HG03066 (cell line): ENCODE results near the gene DNAH11.
"Not testable (repeated sequence)": the region's sequence is repeated elsewhere in the genome, so short reads cannot be mapped to it uniquely, and the experiment has no call there.

Experiments
- ATAC-seq: cut with Tn5 transposase; IDR thresholded peaks from one replicate; pipeline ENCODE4 v1.9.1; 2021; ENCODE audit warnings: low read depth; ENCODE audit not compliant: unreplicated experiment

DNAH11 gene

GRCh38 chr7:21542891-21543527, at the start of gene DNAH11:
DNAH11 (plus strand) TSS chr7:21543039; CDS start chr7:21543246, 207 bp downstream.
- ATAC-seq: peak; percentile 68

DNA sequence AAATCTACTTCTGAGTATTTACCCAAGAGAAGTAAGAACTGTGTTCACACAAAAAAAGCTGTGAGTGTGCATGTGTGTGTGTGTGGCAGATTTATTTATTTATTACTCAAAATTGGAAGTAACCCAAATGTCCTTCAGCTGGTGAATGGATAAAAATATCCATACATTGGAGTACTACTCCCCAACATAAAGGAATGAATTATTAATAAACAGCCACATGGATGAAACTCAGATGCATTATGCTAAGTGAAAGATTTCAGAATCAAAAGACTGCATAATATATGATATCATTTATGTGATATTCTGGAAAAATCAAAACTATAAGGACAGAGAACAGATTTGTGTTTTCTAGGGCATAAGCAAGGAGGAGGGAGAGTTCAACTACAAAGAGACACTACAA, 47.1 kb upstream of the DNAH11 start:
- ATAC-seq: no peak

DNA sequence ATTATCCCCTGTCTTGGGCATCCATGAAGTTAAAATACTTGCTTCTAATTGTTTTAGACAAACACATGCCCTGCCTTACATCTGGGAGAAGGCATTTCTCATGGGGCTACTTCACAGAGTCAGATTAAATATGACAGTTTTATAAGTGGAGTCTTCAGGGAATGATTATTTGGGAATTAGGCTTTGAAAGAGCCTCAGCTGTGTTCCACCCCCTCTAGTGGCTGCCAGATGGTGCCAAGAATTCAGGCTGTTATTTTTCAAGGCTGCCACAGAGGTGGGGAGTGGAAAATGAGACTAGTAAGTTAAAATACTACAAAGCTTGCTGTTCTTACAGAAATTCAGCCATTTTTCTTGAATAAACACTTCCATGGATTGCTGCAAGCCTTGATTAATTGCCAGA, 45.8 kb upstream of the DNAH11 start:
- ATAC-seq: no peak

GRCh38 chr7:21500117-21500832, 42.6 kb upstream of the DNAH11 start:
- no peak for ATAC-seq

GRCh38 chr7:21504021-21504420, 38.8 kb upstream of the DNAH11 start:
- no peak for ATAC-seq

- no peak for ATAC-seq
Observed at GRCh38 chr7:21507627-21508343, 35.1 kb upstream of the DNAH11 start.

DNA sequence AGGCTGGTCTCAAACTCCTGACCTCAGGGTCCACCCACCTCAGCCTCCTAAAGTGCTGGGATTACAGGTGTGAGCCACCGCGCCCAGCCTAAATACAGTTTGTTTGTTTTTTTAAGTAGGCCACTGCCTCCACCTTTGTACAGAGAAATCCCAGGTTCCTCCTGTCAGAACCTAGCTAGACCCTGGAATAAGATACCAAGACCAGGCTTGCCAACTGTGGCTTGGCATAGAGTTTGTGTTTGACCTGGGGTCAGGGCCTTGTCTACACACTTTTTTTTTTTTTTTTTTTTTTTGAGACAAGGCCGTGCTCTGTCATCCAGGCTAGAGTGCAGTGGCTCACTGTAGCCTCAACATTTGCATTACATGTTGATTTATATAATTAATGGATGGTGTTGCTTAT, 34.3 kb upstream of the DNAH11 start:
- no peak for ATAC-seq

GRCh38 chr7:21514062-21514461, 28.8 kb upstream of the DNAH11 start:
- ATAC-seq: no peak

DNA sequence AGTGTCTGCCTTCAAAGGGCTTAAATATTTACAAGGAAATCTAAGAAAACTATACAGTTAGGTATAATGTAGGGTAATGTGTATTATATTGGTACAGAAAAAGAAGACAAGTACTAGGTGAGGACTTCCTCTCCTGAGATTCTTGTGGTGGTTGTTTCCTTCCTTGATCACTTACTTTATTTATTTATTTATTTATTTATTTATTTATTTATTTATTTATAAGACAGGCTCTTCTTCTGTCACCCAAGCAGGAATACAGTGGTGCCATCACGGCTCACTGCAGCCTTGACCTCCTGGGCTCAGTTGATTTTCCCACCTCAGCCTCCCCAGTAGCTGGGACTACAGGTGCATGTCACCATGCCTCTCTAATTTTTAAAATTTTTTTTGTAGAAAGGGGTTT, 18.2 kb upstream of the DNAH11 start:
- ATAC-seq: no peak

DNA sequence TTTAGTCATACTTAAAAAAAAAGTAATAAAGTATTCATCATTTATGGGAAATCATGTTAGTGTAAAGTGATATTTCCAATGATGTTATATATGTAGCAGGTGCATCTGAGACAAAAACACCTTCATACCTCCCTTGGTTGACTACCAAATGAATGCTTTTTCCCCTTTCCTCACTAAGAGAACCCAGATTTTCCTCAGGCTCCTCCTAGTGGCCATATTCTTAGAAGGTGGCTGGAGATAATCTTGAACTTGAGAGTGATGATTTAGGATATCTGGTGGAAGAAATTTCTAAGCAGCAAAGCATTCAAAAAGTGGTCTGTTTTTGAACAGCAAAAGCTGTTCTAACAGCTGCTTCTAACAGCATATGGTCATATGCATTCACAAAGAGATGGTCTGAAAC, 16.8 kb upstream of the DNAH11 start:
- no peak for ATAC-seq

DNA sequence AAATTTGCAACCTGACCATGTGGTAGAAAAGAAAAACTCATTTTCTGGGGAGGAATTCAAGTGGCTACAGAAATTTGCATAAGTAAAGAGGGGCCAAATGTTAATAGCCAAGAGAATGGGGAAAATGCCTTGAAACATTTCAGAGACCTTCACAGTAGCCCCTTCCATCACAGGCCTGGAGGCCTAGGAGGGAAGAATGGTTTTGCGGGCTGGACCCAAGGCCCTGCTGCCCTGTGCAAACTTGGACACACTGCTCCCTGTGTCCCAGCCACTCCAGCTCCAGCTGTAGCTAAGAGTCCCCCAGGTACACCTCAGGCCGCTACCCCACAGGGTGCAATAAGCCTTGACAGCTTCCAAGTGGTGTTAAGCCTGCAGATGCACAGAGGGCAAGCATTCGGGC, 16.4 kb upstream of the DNAH11 start:
- no peak for ATAC-seq

GRCh38 chr7:21532485-21532884, 10.4 kb upstream of the DNAH11 start:
- not testable (repeated sequence) for ATAC-seq

GRCh38 chr7:21533646-21534045, 9.2 kb upstream of the DNAH11 start:
- ATAC-seq: not testable (repeated sequence)

- not testable (repeated sequence) for ATAC-seq
Observed at GRCh38 chr7:21536445-21537118, 6.3 kb upstream of the DNAH11 start.

- ATAC-seq: no peak
Observed at GRCh38 chr7:21538936-21539495, 3.8 kb upstream of the DNAH11 start.

DNA sequence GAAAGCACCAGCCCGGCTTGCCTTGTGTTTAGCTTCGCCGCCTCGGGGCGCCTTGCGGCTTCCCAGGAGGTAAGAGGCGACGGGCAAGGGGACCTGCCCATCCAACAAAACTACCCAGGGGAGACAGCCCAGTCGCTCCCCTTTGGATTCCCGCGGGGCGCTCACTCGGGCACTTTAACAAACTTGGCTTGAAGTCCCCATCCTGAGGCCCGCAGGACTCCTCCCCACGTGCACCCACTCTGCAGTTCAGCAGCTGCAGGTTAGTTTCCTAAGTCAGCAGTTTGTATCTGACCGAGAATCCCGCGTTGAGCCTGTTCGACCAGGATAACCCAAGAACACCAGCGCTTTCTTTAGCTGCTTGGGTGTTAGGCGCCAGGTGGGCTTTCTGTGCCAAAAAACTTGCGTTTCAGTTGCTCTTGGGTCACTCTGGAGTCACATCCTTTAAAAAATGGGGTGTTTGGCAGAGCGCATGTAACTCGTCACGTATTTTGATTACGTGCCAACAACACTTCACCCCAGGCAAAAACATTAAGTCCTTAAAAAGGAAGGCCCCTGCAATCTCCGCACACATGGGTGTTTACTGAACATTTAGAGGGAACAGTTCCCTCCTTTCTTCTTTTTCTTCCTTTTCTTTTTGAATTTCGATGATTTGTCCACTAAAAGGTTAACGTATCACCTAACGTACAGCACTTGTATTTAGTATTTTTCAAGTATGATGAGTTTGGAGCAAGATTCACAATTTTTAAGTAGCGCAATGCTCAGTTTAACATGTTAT, 876 bp downstream of the DNAH11 start:
- no peak for ATAC-seq

GRCh38 chr7:21544303-21544656, 1.4 kb downstream of the DNAH11 start:
- no peak for ATAC-seq

GRCh38 chr7:21544715-21545114, 1.9 kb downstream of the DNAH11 start:
- ATAC-seq: no peak

DNA sequence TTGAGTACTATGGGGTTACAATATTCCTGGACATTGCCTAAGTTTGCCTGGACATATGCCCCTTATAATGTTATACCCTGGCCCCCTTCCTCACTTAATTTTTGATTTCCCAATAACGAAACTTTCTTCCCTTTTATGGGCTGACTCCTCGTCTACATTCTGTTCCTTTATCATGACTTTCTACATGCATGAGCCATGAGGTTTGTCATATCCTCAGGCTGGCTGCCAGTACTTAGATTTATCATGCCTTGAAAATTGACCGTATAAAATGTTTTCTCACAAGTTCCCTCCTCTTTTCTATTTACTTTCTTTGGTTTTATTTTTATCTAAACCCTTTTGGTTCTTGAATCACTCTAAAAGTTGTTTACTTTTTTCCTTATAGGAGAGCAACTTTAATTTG, 4.7 kb downstream of the DNAH11 start:
- ATAC-seq: no peak

DNA sequence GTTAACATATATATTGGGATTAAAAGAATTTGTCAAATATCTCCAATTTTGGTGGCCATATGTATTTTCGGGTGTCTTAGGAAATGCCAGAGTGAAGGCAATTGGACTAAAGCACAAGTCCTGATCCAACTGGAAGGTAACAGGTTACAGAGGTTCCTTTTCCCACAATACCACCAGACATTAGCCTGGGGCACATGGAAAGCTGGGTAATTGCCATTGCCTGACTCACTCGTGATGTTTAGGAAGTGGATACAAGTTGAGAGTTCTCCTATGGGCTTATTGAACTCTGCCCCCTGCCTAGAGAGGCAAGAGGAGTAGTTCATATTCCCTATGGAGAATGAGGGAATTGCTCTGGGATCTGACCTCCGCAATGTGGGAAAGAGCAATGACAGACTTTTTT, 5.7 kb downstream of the DNAH11 start:
- no peak for ATAC-seq
